Suprapubic skin (tissue), 4 donors: ENCODE measurements around the gene PLXNB2. TPM values are rescaled to one million over a fixed set of nuclear protein-coding genes. Genes with fewer than 3 reads are reported as not detected.

Source experiments
- DNase-seq, 2 donors: peaks; one replicate each; pipeline ENCODE4 v3.0.0-alpha.2; 2019; ENCODE audit warnings: low spot score in 2 of 2
- H3K27ac ChIP-seq: fragments of 200-600 bp; sonication (generic); one replicate; pipeline ENCODE4 v1.5.1; 2019
- H3K27me3 ChIP-seq: fragments of 200-600 bp; sonication (generic); one replicate; pipeline ENCODE4 v1.5.1; 2019
- H3K36me3 ChIP-seq: fragments of 200-600 bp; sonication (generic); one replicate; pipeline ENCODE4 v1.5.1; 2019
- H3K4me1 ChIP-seq: fragments of 200-600 bp; sonication (generic); one replicate; pipeline ENCODE4 v1.5.1; 2019
- H3K4me3 ChIP-seq: fragments of 200-600 bp; sonication (generic); one replicate; pipeline ENCODE4 v1.5.1; 2019; ENCODE audit warnings: mild to moderate bottlenecking
- H3K9me3 ChIP-seq: fragments of 200-600 bp; sonication (generic); one replicate; pipeline ENCODE4 v1.5.1; 2019
- CTCF ChIP-seq, 2 donors: fragments of 200-600 bp in 1 of 2; fragments of 450-650 bp in 1 of 2; sonication (generic) in 1 of 2; IDR thresholded peaks; one replicate each; pipeline ENCODE4 v1.5.1; 2016 to 2019; ENCODE audit warnings: antibody characterized with exemption in 2 of 2, mild to moderate bottlenecking in 1 of 2, moderate library complexity in 1 of 2
- EP300 ChIP-seq: sonication (generic); formaldehyde crosslinking; IDR thresholded peaks from one replicate; pipeline ENCODE4 v1.6.1; 2017; ENCODE audit warnings: antibody characterized with exemption
- POLR2A ChIP-seq, 2 donors: fragments of 450-650 bp; IDR thresholded peaks; one replicate each; pipeline ENCODE4 v1.6.1; 2017; ENCODE audit warnings: antibody characterized with exemption in 2 of 2, mild to moderate bottlenecking in 2 of 2, moderate library complexity in 2 of 2
- POLR2AphosphoS5 ChIP-seq, 3 donors: sonication (generic); formaldehyde crosslinking; IDR thresholded peaks; one replicate each; pipeline ENCODE4 v1.6.1; 2017; ENCODE audit warnings: antibody characterized with exemption in 3 of 3
- WGBS: methylation state at CpG from one replicate; pipeline ENCODE4 v1.1.5; 2018; 5-methylcytosine and 5-hydroxymethylcytosine counted together
- total RNA-seq, 4 donors: library from RNA; depleted of rRNA; stranded (reverse); fragments of >200 nt; gene quantifications; one replicate each; pipeline ENCODE4 v1.1.0, GENCODE V29; 2016

PLXNB2 gene
- total RNA-seq, 4 donors from 2014 or later, result 117 to 231 (median 192) TPM

GRCh38 chr22:50305393-50305922 is 2.0 kb downstream of the PLXNB2 start:
- Histone ChIP-seq H3K36me3 (no peaks in the 10 kb centered on the region), H3K9me3 (no peaks in the 10 kb centered on the region), H3K4me1 (peaks cover 81% of the 10 kb centered on the region), H3K27me3 (no peaks in the 10 kb centered on the region), H3K4me3 (peak overlapping the region; percentile 94), H3K27ac (peak overlapping the region; percentile 96)
- no peak for TF ChIP-seq POLR2AphosphoS5 (IDR thresholded peaks at IDR 0.05)
- no CpG with 5 or more reads among the region's 14 CpGs for WGBS
- DNase-seq, result no peak

GRCh38 chr22:50304528-50305392 is 2.7 kb downstream of the PLXNB2 start:
- TF ChIP-seq EP300 (no peak), POLR2AphosphoS5 (IDR thresholded peaks at IDR 0.05) (no peak), CTCF (IDR thresholded peaks at IDR 0.05) (no peak), POLR2A (IDR thresholded peaks at IDR 0.05) (no peak)
- H3K36me3 ChIP-seq, result no peaks in the 10 kb centered on the region
- H3K4me3 ChIP-seq, result peak overlapping the region; percentile 94
- H3K4me1 ChIP-seq, result peaks cover 87% of the 10 kb centered on the region
- H3K9me3 ChIP-seq, result no peaks in the 10 kb centered on the region
- no peak for DNase-seq
- peak overlapping the region; percentile 96 for H3K27ac ChIP-seq
- no peaks in the 10 kb centered on the region for H3K27me3 ChIP-seq
- WGBS, result 22% methylated on average over 7 of the region's 22 CpGs

- TF ChIP-seq POLR2AphosphoS5 (IDR thresholded peaks at IDR 0.05) (no peak), POLR2A (IDR thresholded peaks at IDR 0.05) (no peak)
- Histone ChIP-seq H3K27me3 (no peaks in the 10 kb centered on the region), H3K4me1 (peaks cover 87% of the 10 kb centered on the region), H3K36me3 (no peaks in the 10 kb centered on the region), H3K27ac (peak overlapping the region; percentile 96), H3K9me3 (no peaks in the 10 kb centered on the region), H3K4me3 (peak overlapping the region; percentile 94)
- 48% methylated on average over 3 of the region's 11 CpGs for WGBS
- DNase-seq, result no peak
Observed at GRCh38 chr22:50303848-50304527, 3.5 kb downstream of the PLXNB2 start.

- H3K36me3 ChIP-seq, result no peaks in the 10 kb centered on the region
- H3K27me3 ChIP-seq, result no peaks in the 10 kb centered on the region
- H3K27ac ChIP-seq, result peak overlapping the region; percentile 96
- no peak for TF ChIP-seq POLR2AphosphoS5 (IDR thresholded peaks at IDR 0.05)
- DNase-seq, result no peak
- WGBS, result 90% methylated on average over 6 of the region's 7 CpGs
- H3K4me3 ChIP-seq, result peak overlapping the region; percentile 94
- H3K9me3 ChIP-seq, result no peaks in the 10 kb centered on the region
- peaks cover 89% of the 10 kb centered on the region for H3K4me1 ChIP-seq
Observed at GRCh38 chr22:50303515-50303847, 4.0 kb downstream of the PLXNB2 start.

GRCh38 chr22:50302564-50302963 is 4.9 kb downstream of the PLXNB2 start:
- Histone ChIP-seq H3K27ac (peak overlapping the region; percentile 96), H3K9me3 (no peaks in the 10 kb centered on the region), H3K27me3 (no peaks in the 10 kb centered on the region), H3K4me1 (peaks cover 91% of the 10 kb centered on the region), H3K4me3 (no peak overlapping the region), H3K36me3 (no peaks in the 10 kb centered on the region)
- WGBS, result 61% methylated on average over 5 of the region's 5 CpGs
- no peak for DNase-seq
- TF ChIP-seq POLR2AphosphoS5 (IDR thresholded peaks at IDR 0.05) (no peak), CTCF (IDR thresholded peaks at IDR 0.05) (no peak), EP300 (no peak), POLR2A (IDR thresholded peaks at IDR 0.05) (no peak)

- H3K27ac ChIP-seq, result peak overlapping the region; percentile 96
- H3K27me3 ChIP-seq, result no peaks in the 10 kb centered on the region
- TF ChIP-seq POLR2A (IDR thresholded peaks at IDR 0.05), result no peak
- TF ChIP-seq CTCF (IDR thresholded peaks at IDR 0.05), result no peak
- TF ChIP-seq EP300, result no peak
- TF ChIP-seq POLR2AphosphoS5 (IDR thresholded peaks at IDR 0.05), result no peak
- no peaks in the 10 kb centered on the region for H3K36me3 ChIP-seq
- 32% methylated on average over 8 of the region's 9 CpGs for WGBS
- peak overlapping the region; percentile 19 for H3K4me3 ChIP-seq
- DNase-seq, result no peak
- peaks cover 95% of the 10 kb centered on the region for H3K4me1 ChIP-seq
- H3K9me3 ChIP-seq, result no peaks in the 10 kb centered on the region
Observed at GRCh38 chr22:50302041-50302541, 5.4 kb downstream of the PLXNB2 start.
